ENCODE measurements around the gene NLRC5. TPM values are rescaled to one million over a fixed set of nuclear protein-coding genes. Genes with fewer than 3 reads are reported as not detected.

NLRC5 gene
- total RNA-seq, 4 donors from 2014 or later: 14.4 to 22.5 (median 16.6) TPM

DNA sequence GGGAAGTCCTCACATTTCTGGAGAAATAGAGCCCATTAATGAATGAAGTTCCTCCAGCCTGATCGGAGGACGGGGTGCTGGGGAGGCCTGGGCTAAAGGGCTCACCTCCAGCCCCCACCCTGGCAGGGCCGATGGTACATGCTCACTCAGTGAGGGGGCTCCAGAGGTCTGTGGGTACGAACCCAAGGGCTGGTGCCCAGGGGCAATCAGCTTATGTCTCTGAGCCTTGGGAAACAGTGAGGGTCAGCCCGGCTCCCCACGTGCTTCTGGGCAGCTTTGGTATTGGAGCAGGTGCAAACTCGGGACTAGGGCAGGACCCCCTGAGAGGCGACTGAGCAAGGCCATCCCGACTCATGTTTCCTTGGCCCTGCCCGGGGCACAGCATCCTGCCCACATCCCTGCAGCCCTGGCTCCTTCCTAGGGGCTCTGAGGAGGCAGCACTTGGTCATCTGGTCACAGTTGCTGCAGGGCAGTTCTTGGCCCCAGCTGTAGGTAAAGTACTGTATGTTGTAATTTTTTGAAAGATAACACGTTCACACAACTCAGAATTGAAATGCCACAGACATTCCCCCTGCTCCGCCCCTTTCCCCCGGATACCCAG lies 28.6 kb upstream of the NLRC5 start:
- no peak for DNase-seq (ENCODE audit: extremely low spot score)
- intact Hi-C loops (cut with DNase I): no loop called here
- no peaks in the 10 kb centered on the region for H3K36me3 ChIP-seq
- no peak for TF ChIP-seq POLR2AphosphoS5 (IDR thresholded peaks at IDR 0.05)
- TF ChIP-seq, protein P1, sequence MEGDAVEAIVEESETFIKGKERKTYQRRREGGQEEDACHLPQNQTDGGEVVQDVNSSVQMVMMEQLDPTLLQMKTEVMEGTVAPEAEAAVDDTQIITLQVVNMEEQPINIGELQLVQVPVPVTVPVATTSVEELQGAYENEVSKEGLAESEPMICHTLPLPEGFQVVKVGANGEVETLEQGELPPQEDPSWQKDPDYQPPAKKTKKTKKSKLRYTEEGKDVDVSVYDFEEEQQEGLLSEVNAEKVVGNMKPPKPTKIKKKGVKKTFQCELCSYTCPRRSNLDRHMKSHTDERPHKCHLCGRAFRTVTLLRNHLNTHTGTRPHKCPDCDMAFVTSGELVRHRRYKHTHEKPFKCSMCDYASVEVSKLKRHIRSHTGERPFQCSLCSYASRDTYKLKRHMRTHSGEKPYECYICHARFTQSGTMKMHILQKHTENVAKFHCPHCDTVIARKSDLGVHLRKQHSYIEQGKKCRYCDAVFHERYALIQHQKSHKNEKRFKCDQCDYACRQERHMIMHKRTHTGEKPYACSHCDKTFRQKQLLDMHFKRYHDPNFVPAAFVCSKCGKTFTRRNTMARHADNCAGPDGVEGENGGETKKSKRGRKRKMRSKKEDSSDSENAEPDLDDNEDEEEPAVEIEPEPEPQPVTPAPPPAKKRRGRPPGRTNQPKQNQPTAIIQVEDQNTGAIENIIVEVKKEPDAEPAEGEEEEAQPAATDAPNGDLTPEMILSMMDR (IDR thresholded peaks at IDR 0.05): no peak
- TF ChIP-seq POLR2A (IDR thresholded peaks at IDR 0.05; ENCODE audit: low read depth): no peak
- TF ChIP-seq EP300 (IDR thresholded peaks at IDR 0.05): no peak
- WGBS: 60% methylated on average over 4 of the region's 13 CpGs
- H3K27ac ChIP-seq (replicated peaks in 1 of 4): no peak overlapping the region
- H3K9me3 ChIP-seq: no peaks in the 10 kb centered on the region
- H3K4me1 ChIP-seq: peaks cover 21 to 39% (median 28%) of the 10 kb centered on the region in 4 donors
- H3K27me3 ChIP-seq: no peaks in the 10 kb centered on the region
- H3K4me3 ChIP-seq: no peak overlapping the region

GRCh38 chr16:56961386-56961785 lies 28.0 kb upstream of the NLRC5 start:
- TF ChIP-seq EP300 (IDR thresholded peaks at IDR 0.05) (no peak), POLR2A (IDR thresholded peaks at IDR 0.05; ENCODE audit: low read depth) (no peak), POLR2AphosphoS5 (IDR thresholded peaks at IDR 0.05) (no peak)
- TF ChIP-seq, protein P1 (IDR thresholded peaks at IDR 0.05): no peak
- H3K9me3 ChIP-seq: no peaks in the 10 kb centered on the region
- H3K27me3 ChIP-seq: no peaks in the 10 kb centered on the region
- no peak for DNase-seq (ENCODE audit: extremely low spot score)
- 72% methylated on average over 3 of the region's 3 CpGs for WGBS
- no peak overlapping the region for H3K27ac ChIP-seq (replicated peaks in 1 of 4)
- no peak overlapping the region for H3K4me3 ChIP-seq
- H3K36me3 ChIP-seq: no peaks in the 10 kb centered on the region
- H3K4me1 ChIP-seq: peaks cover 27 to 45% (median 34%) of the 10 kb centered on the region in 4 donors
- intact Hi-C loops (cut with DNase I): no loop called here

DNA sequence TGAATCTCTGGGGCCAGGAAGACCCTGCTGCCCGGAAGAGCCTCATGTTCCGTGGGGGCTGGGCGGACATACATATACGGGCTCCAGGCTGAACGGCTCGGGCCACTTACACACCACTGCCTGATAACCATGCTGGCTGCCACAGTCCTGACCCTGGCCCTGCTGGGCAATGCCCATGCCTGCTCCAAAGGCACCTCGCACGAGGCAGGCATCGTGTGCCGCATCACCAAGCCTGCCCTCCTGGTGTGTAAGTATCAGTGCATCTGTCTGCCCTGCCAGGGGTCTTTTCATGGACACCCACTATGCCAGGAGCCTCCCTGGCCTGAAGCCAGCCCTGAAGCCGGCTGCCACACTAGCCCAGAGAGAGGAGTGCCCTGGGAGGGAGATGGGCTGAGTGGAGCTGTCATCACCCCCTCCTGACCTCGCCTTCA lies 27.5 kb upstream of the NLRC5 start, which contains the start of gene CETP:
Gene CETP (plus strand): TSS at position 100 of the 431 bp plus-strand sequence. CDS start 30 bp downstream, at position 130.
- WGBS: 75% methylated on average over 7 of the region's 12 CpGs
- Histone ChIP-seq H3K4me3 (no peak within 1 kb of the TSS), H3K27ac (replicated peaks in 1 of 4) (no peak within 1 kb of the TSS), H3K27me3 (no peaks in the 10 kb centered on the region), H3K9me3 (no peaks in the 10 kb centered on the region), H3K36me3 (no peaks in the 10 kb centered on the region), H3K4me1 (peaks cover 28 to 45% (median 35%) of the 10 kb centered on the region in 4 donors)
- DNase-seq (ENCODE audit: extremely low spot score): no peak
- intact Hi-C loops (cut with DNase I): no loop called here
- TF ChIP-seq, protein P1 (IDR thresholded peaks at IDR 0.05): no peak
- no peak for TF ChIP-seq POLR2A (IDR thresholded peaks at IDR 0.05; ENCODE audit: low read depth)
- no peak for TF ChIP-seq POLR2AphosphoS5 (IDR thresholded peaks at IDR 0.05)
- TF ChIP-seq EP300 (IDR thresholded peaks at IDR 0.05): no peak

GRCh38 chr16:56964243-56965148 lies 24.9 kb upstream of the NLRC5 start:
- no peaks in the 10 kb centered on the region for H3K9me3 ChIP-seq
- no peak for TF ChIP-seq POLR2A (IDR thresholded peaks at IDR 0.05; ENCODE audit: low read depth)
- peak; percentile 8 to 41 for TF ChIP-seq POLR2AphosphoS5 (IDR thresholded peaks at IDR 0.05)
- TF ChIP-seq, protein P1 (IDR thresholded peaks at IDR 0.05): peak; percentile 54 to 78 (median 57)
- TF ChIP-seq EP300 (IDR thresholded peaks at IDR 0.05): no peak
- peak; percentile 95 for DNase-seq (ENCODE audit: extremely low spot score)
- intact Hi-C loops (cut with DNase I): no loop called here
- H3K4me3 ChIP-seq: no peak overlapping the region
- no peak overlapping the region for H3K27ac ChIP-seq (replicated peaks in 1 of 4)
- WGBS: 52% methylated on average over 30 of the region's 30 CpGs
- H3K4me1 ChIP-seq: peaks cover 28 to 45% (median 35%) of the 10 kb centered on the region in 4 donors
- no peaks in the 10 kb centered on the region for H3K27me3 ChIP-seq
- no peaks in the 10 kb centered on the region for H3K36me3 ChIP-seq

Data from esophagus muscularis mucosa (tissue), 4 donors.